Hematopoietic multipotent progenitor cell (in vitro differentiated cells): Measurements from ENCODE around the gene ELMO2. TPM values are rescaled to one million over a fixed set of nuclear protein-coding genes. Genes with fewer than 3 reads are reported as not detected.

Experiments used
- DNase-seq, 3 donors: peaks; one replicate each; pipeline ENCODE4 v3.0.0-alpha.2; 2011 to 2015; ENCODE audit warnings: low read depth in 2 of 3, low spot score in 2 of 3
- total RNA-seq: library from RNA; depleted of rRNA; stranded (reverse); fragments of >200 nt; gene quantifications from one replicate; pipeline ENCODE4 v1.2.3, GENCODE V29; 2012

The ELMO2 gene
- total RNA-seq, 1 donor = 49.0 TPM

- no peak for DNase-seq
Measured at GRCh38 chr20:46353500-46354206, 52.8 kb downstream of the ELMO2 start.

- no peak for DNase-seq
Measured at GRCh38 chr20:46352370-46352938, 54.0 kb downstream of the ELMO2 start.

GRCh38 chr20:46351357-46352058 is 54.9 kb downstream of the ELMO2 start:
- DNase-seq = no peak

- DNase-seq = no peak
Measured at GRCh38 chr20:46350986-46351267, 55.5 kb downstream of the ELMO2 start.

GRCh38 chr20:46350201-46350985 is 56.0 kb downstream of the ELMO2 start:
- peak in 2 of 3 donors; percentile 28 to 50 for DNase-seq

GRCh38 chr20:46349742-46350056 is 56.7 kb downstream of the ELMO2 start:
- no peak for DNase-seq

GRCh38 chr20:46349035-46349741 is 57.2 kb downstream of the ELMO2 start:
- DNase-seq = peak in 2 of 3 donors; percentile 47 to 63

- no peak for DNase-seq
Measured at GRCh38 chr20:46347841-46348803, 58.3 kb downstream of the ELMO2 start.

- DNase-seq = no peak
Measured at GRCh38 chr20:46346770-46347169, 59.6 kb downstream of the ELMO2 start.

- DNase-seq = no peak
Measured at GRCh38 chr20:46344488-46345162, 61.8 kb downstream of the ELMO2 start.

- DNase-seq = no peak
Measured at GRCh38 chr20:46343975-46344357, 62.4 kb downstream of the ELMO2 start.

GRCh38 chr20:46343348-46343974 is 63.0 kb downstream of the ELMO2 start:
- DNase-seq = peak in 1 of 3 donors; percentile 52

- DNase-seq = no peak
Measured at GRCh38 chr20:46342451-46343347, 63.7 kb downstream of the ELMO2 start.

- DNase-seq = no peak
Measured at GRCh38 chr20:46342010-46342378, 64.4 kb downstream of the ELMO2 start.

GRCh38 chr20:46341074-46342009 is 65.1 kb downstream of the ELMO2 start:
- no peak for DNase-seq

GRCh38 chr20:46339037-46339436 is 67.4 kb downstream of the ELMO2 start:
- no peak for DNase-seq

- DNase-seq = no peak
Measured at GRCh38 chr20:46336735-46337134, 69.7 kb downstream of the ELMO2 start.
